Measurements from ENCODE around the gene DLG2.

The DLG2 gene

GRCh38 chr11:83957038-83957900 is 1669.9 kb downstream of the DLG2 start:
- H3K9me3 Mint-ChIP-seq, result no peaks in the 10 kb centered on the region
- no peaks in the 10 kb centered on the region for H3K4me1 Mint-ChIP-seq
- no peaks in the 10 kb centered on the region for H3K27me3 Mint-ChIP-seq (ENCODE audit: low read depth, poor library complexity)
- no peaks in the 10 kb centered on the region for H3K36me3 Mint-ChIP-seq (ENCODE audit: low read depth)
- no peak overlapping the region for H3K27ac Mint-ChIP-seq
- DNase-seq, result no peak
- H3K4me3 Mint-ChIP-seq, result no peak overlapping the region
- no peak for TF ChIP-seq CTCF (IDR thresholded peaks at IDR 0.05)

GRCh38 chr11:83956119-83956697 is 1670.9 kb downstream of the DLG2 start:
- no peaks in the 10 kb centered on the region for H3K27me3 Mint-ChIP-seq (ENCODE audit: low read depth, poor library complexity)
- peaks cover 6% of the 10 kb centered on the region for H3K4me1 Mint-ChIP-seq
- H3K4me3 Mint-ChIP-seq, result no peak overlapping the region
- no peaks in the 10 kb centered on the region for H3K9me3 Mint-ChIP-seq
- DNase-seq, result no peak
- no peak overlapping the region for H3K27ac Mint-ChIP-seq
- H3K36me3 Mint-ChIP-seq (ENCODE audit: low read depth), result no peaks in the 10 kb centered on the region
- no peak for TF ChIP-seq CTCF (IDR thresholded peaks at IDR 0.05)

GRCh38 chr11:83954780-83955179 is 1672.4 kb downstream of the DLG2 start:
- DNase-seq, result no peak
- Mint-ChIP-seq H3K27me3 (ENCODE audit: low read depth, poor library complexity) (no peaks in the 10 kb centered on the region), H3K27ac (no peak overlapping the region), H3K4me3 (no peak overlapping the region), H3K36me3 (ENCODE audit: low read depth) (no peaks in the 10 kb centered on the region), H3K9me3 (no peaks in the 10 kb centered on the region), H3K4me1 (peaks cover 12% of the 10 kb centered on the region)
- no peak for TF ChIP-seq CTCF (IDR thresholded peaks at IDR 0.05)

- Mint-ChIP-seq H3K4me1 (peaks cover 12% of the 10 kb centered on the region), H3K4me3 (no peak overlapping the region), H3K27ac (no peak overlapping the region), H3K9me3 (no peaks in the 10 kb centered on the region), H3K27me3 (ENCODE audit: low read depth, poor library complexity) (no peaks in the 10 kb centered on the region), H3K36me3 (ENCODE audit: low read depth) (no peaks in the 10 kb centered on the region)
- no peak for TF ChIP-seq CTCF (IDR thresholded peaks at IDR 0.05)
- no peak for DNase-seq
Measured at GRCh38 chr11:83951521-83951920, 1675.6 kb downstream of the DLG2 start.

- Mint-ChIP-seq H3K9me3 (no peaks in the 10 kb centered on the region), H3K36me3 (ENCODE audit: low read depth) (no peaks in the 10 kb centered on the region), H3K27ac (no peak overlapping the region), H3K4me1 (peaks cover 12% of the 10 kb centered on the region), H3K4me3 (no peak overlapping the region), H3K27me3 (ENCODE audit: low read depth, poor library complexity) (peaks cover 5% of the 10 kb centered on the region)
- no peak for DNase-seq
- TF ChIP-seq CTCF (IDR thresholded peaks at IDR 0.05), result no peak
Measured at GRCh38 chr11:83948200-83948599, 1678.9 kb downstream of the DLG2 start.

Measured in nephron progenitor cell (in vitro differentiated cells).